ENCODE measurements around the gene CSPG4. TPM values are rescaled to one million over a fixed set of nuclear protein-coding genes. Genes with fewer than 3 reads are reported as not detected.

CSPG4 gene
- total and polyA plus RNA-seq, 10 of the 15 experiments (the other 5 are each of a cell fraction or from before 2014, with no cell fraction given), result 0.02 to 2.2 (median 0.76) TPM

DNA sequence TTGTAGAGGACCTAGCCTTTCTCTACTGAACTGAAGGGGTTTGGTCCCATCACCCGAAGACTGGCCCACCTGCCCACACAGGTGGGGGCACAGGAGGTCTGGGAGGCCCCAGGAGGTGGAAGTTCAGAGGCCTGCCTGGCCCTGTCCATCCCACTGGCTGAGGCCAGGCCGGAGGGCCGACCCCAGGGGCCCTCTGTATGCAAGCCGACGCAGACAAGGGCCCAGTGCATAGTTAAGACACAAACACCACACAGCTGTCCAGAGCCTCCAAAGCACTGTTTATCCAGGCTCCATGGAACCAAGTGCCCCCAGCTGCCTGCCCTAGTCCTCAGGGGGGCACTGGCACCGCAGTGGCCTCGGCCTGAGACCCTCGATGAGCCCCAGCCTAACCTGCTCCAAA lies 38.3 kb downstream of the CSPG4 start:
- ATAC-seq (no peak), FAIRE-seq (no peak), DNase-seq (ENCODE audit: low read depth, low spot score) (no peak)
- H3K4me2 ChIP-seq (ENCODE audit: control insufficient read depth, insufficient read depth), result no peak overlapping the region
- ChIA-PET POLR2A (interaction anchor here (1.5 kb wide), 1 partner anchor 13 kb away, joined by 3 read pairs; no protein-coding TSS in a partner anchor), CTCF (no interaction called here), SMC1A (ENCODE audit: uncharacterized antibody, unreplicated experiment) (no interaction called here), RAD21 (ENCODE audit: unreplicated experiment) (interaction anchor here (1.1 kb wide), 1 partner anchor 307 kb away, joined by 5 read pairs; no protein-coding TSS in a partner anchor)
- H3K9ac ChIP-seq (ENCODE audit: control insufficient read depth, insufficient read depth, low read length), result no peak overlapping the region
- no peak overlapping the region for H3K27ac ChIP-seq (ENCODE audit: control insufficient read depth, insufficient read depth)
- in situ Hi-C loops (cut with MboI) (loop anchor here (25.0 kb wide), 1 partner anchor 662 kb away; the partner anchor contains the start of gene PPCDC), intact Hi-C loops (cut with micrococcal nuclease; ENCODE audit: unreplicated experiment) (no loop called here)
- TF ChIP-seq NFIC (IDR thresholded peaks at IDR 0.05; ENCODE audit: low read depth, low read length) (no peak), MEF2A (IDR thresholded peaks at IDR 0.05; ENCODE audit: insufficient read depth, low read depth, low read length) (no peak), MXI1 (IDR thresholded peaks at IDR 0.05; ENCODE audit: low read depth, low read length) (no peak), SIN3A (IDR thresholded peaks at IDR 0.05; ENCODE audit: low read depth, low read length) (no peak)
- no peaks in the 10 kb centered on the region for H3K4me1 ChIP-seq (ENCODE audit: control insufficient read depth, insufficient read depth, low read length)
- H3K36me3 ChIP-seq (ENCODE audit: control insufficient read depth in 2 of 2, insufficient read depth in 2 of 2, low read length in 1 of 2), result no peaks in the 10 kb centered on the region
- no peaks in the 10 kb centered on the region for H3K9me3 ChIP-seq (replicated peaks; ENCODE audit: control insufficient read depth, insufficient read depth, low read length)
- WGBS (ENCODE audit: insufficient coverage, insufficient replicate concordance, low lambda C conversion rate, missing lambda C conversion rate), result 31% methylated on average over 8 of the region's 8 CpGs
- H3K4me3 ChIP-seq, result no peak overlapping the region
- peaks cover 0 to 3% of the 10 kb centered on the region in 2 experiments; a peak in 3 of 4 replicates for H3K27me3 ChIP-seq (replicated peaks in 1 of 2; ENCODE audit: control insufficient read depth in 2 of 2, insufficient read depth in 2 of 2, low read length in 1 of 2)
- no peaks in the 10 kb centered on the region for H3K79me2 ChIP-seq (ENCODE audit: control insufficient read depth, insufficient read depth, low read length)
- H2AFZ ChIP-seq (ENCODE audit: control insufficient read depth, low read depth, low read length), result no peak overlapping the region
- no peaks in the 10 kb centered on the region for H4K20me1 ChIP-seq (ENCODE audit: control insufficient read depth, insufficient read depth)
- BruUV-seq (replicated peaks), result no TSS peak

DNA sequence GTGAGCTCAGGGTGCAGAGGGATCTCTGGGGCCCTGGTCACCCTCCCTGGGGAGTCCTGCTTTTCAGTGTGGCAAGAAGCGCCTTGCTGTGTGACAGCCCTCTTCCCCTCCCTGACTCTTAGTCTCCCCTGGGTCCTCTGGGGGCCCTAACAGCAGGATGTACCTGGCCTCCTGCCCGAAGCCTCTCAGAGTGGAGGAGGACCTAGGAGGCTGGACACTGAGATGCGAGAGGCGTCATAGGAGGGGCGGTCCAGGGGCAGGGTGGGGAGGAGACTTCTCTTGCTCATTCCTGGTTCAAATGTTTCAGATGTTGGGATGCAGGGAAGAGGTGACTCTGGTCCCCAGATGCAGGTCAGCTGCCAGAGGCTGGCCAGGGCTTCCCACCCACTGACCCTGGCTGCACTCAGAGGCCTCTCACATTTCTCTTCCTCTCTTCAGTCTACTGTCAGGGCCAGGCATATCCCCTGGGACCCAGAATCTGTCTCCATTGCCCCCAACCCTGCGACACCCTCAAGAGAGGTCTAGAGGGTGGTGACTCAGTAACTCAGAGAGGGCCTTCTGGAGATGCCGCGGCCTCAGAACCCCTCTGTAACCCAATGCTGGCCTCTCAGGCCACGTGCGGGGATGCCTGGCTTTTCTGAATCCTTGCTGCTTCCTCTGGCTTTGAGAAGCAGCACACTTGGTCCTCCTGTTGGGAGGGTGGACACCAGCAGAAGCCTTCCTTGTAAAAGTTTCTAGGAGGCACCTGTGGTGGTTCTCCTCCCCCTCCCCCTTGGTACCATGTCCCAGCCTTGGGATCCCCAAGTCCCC lies 39.0 kb downstream of the CSPG4 start:
- SMC1A ChIA-PET (ENCODE audit: uncharacterized antibody, unreplicated experiment), result interaction anchor here (1.1 kb wide), 1 partner anchor 13 kb away, joined by 3 read pairs; no protein-coding TSS in a partner anchor
- ATAC-seq, result no peak
- in situ Hi-C loops (cut with MboI), result loop anchor here (25.0 kb wide), 1 partner anchor 661 kb away; the partner anchor contains the start of gene PPCDC
- no peak for FAIRE-seq
- H3K36me3 ChIP-seq (ENCODE audit: control insufficient read depth in 2 of 2, insufficient read depth in 2 of 2, low read length in 1 of 2), result no peaks in the 10 kb centered on the region
- no TSS peak for BruUV-seq (replicated peaks)
- H2AFZ ChIP-seq (ENCODE audit: control insufficient read depth, low read depth, low read length), result no peak overlapping the region
- RAD21 ChIA-PET (ENCODE audit: unreplicated experiment), result interaction anchor here (1.8 kb wide), 1 partner anchor 306 kb away, joined by 4 read pairs; no protein-coding TSS in a partner anchor
- no peak for DNase-seq (ENCODE audit: low read depth, low spot score)
- no peaks in the 10 kb centered on the region for H3K9me3 ChIP-seq (replicated peaks; ENCODE audit: control insufficient read depth, insufficient read depth, low read length)
- H3K4me3 ChIP-seq, result no peak overlapping the region
- peaks cover 0 to 3% of the 10 kb centered on the region in 2 experiments; a peak in 3 of 4 replicates for H3K27me3 ChIP-seq (replicated peaks in 1 of 2; ENCODE audit: control insufficient read depth in 2 of 2, insufficient read depth in 2 of 2, low read length in 1 of 2)
- POLR2A ChIA-PET, result no interaction called here
- intact Hi-C loops (cut with micrococcal nuclease; ENCODE audit: unreplicated experiment), result no loop called here
- H3K4me2 ChIP-seq (ENCODE audit: control insufficient read depth, insufficient read depth), result no peak overlapping the region
- no peak overlapping the region for H3K9ac ChIP-seq (ENCODE audit: control insufficient read depth, insufficient read depth, low read length)
- no peaks in the 10 kb centered on the region for H3K79me2 ChIP-seq (ENCODE audit: control insufficient read depth, insufficient read depth, low read length)
- H4K20me1 ChIP-seq (ENCODE audit: control insufficient read depth, insufficient read depth), result no peaks in the 10 kb centered on the region
- TF ChIP-seq MEF2B (IDR thresholded peaks at IDR 0.05; ENCODE audit: partially characterized antibody, poor library complexity, severe bottlenecking) (peak; percentile 63), ZNF384 (IDR thresholded peaks at IDR 0.05; ENCODE audit: borderline replicate concordance, low read depth, low read length) (no peak)
- CTCF ChIA-PET, result interaction anchor here (0.6 to 1.2 kb wide), 2 partner anchors 11 to 13 kb away, joined by 3 read pairs; no protein-coding TSS in a partner anchor
- H3K4me1 ChIP-seq (ENCODE audit: control insufficient read depth, insufficient read depth, low read length), result no peaks in the 10 kb centered on the region
- 34% methylated on average over 9 of the region's 10 CpGs for whole genome bisulfite sequencing (ENCODE audit: insufficient coverage, insufficient replicate concordance, low lambda C conversion rate, missing lambda C conversion rate)
- H3K27ac ChIP-seq (ENCODE audit: control insufficient read depth, insufficient read depth), result no peak overlapping the region
